Sigmoid colon (tissue), 4 donors: Measurements from ENCODE around the gene SLC9A1.

Experiments
- EP300 ChIP-seq, 4 donors: sonication (generic); formaldehyde crosslinking; IDR thresholded peaks; one replicate each; pipeline ENCODE4 v1.6.1; 2017; ENCODE audit warnings: antibody characterized with exemption in 4 of 4
- POLR2A ChIP-seq, 2 donors: fragments of 450-650 bp; IDR thresholded peaks; one replicate each; pipeline ENCODE4 v1.6.1; 2016; ENCODE audit warnings: antibody characterized with exemption in 2 of 2, mild to moderate bottlenecking in 2 of 2, moderate library complexity in 2 of 2
- POLR2AphosphoS5 ChIP-seq, 4 donors: sonication (generic); formaldehyde crosslinking; IDR thresholded peaks; one replicate each; pipeline ENCODE4 v1.6.1; 2017; ENCODE audit warnings: antibody characterized with exemption in 4 of 4
- TF ChIP-seq, protein P1 (sequence below), 4 experiments: fragments of 450-650 bp in 3 of 4; fragments of 200-600 bp in 1 of 4; IDR thresholded peaks; one replicate each; pipeline ENCODE4 v1.5.1; 2016 to 2019; ENCODE audit warnings: antibody characterized with exemption in 4 of 4, mild to moderate bottlenecking in 3 of 4, moderate library complexity in 2 of 4

DNA sequence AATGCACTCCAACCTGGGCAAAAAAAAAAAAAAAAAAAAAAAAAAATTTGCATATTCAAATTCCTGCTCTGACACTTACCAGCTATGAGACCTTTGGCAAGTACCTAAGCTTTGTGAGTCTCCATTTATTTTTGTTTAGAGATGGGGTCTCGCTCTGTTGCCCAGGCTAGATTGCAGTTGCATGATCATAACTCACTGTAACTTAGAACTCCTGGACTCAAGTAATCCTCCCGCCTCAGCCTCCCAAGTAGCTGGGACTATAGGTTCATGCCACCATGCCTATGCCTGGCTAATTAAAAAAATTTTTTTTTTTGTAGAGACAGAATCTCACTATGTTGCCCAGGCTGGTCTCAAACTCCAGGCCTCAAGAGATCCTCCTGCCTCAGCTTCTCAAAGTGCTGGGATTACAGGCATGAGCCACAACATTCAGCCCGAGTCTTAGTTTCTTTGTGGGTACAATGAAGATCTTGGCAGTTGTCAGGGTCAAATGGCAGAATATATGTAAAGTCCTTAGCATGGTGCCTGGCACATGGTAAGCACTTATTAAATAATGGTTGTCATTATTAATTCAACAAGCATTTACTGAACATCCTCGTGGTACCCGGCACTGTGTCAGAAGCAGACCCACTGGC is 88.8 kb downstream of the SLC9A1 start:
- no peak for TF ChIP-seq POLR2AphosphoS5 (IDR thresholded peaks at IDR 0.05)
- TF ChIP-seq, protein P1, sequence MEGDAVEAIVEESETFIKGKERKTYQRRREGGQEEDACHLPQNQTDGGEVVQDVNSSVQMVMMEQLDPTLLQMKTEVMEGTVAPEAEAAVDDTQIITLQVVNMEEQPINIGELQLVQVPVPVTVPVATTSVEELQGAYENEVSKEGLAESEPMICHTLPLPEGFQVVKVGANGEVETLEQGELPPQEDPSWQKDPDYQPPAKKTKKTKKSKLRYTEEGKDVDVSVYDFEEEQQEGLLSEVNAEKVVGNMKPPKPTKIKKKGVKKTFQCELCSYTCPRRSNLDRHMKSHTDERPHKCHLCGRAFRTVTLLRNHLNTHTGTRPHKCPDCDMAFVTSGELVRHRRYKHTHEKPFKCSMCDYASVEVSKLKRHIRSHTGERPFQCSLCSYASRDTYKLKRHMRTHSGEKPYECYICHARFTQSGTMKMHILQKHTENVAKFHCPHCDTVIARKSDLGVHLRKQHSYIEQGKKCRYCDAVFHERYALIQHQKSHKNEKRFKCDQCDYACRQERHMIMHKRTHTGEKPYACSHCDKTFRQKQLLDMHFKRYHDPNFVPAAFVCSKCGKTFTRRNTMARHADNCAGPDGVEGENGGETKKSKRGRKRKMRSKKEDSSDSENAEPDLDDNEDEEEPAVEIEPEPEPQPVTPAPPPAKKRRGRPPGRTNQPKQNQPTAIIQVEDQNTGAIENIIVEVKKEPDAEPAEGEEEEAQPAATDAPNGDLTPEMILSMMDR (IDR thresholded peaks at IDR 0.05): no peak
- TF ChIP-seq POLR2A (IDR thresholded peaks at IDR 0.05): no peak
- no peak for TF ChIP-seq EP300 (IDR thresholded peaks at IDR 0.05)
